Transverse colon (tissue), 4 donors: ENCODE measurements around the gene TEX11. TPM values are rescaled to one million over a fixed set of nuclear protein-coding genes. Genes with fewer than 3 reads are reported as not detected.
"Not testable (repeated sequence)": the region's sequence is repeated elsewhere in the genome, so short reads cannot be mapped to it uniquely, and the experiment has no call there.

Experiments used
- DNase-seq: peaks from one replicate; pipeline ENCODE4 v3.0.0-alpha.2; 2019
- H3K27ac ChIP-seq, 4 donors: fragments of 200-600 bp; sonication (generic); 2 replicates each; pipeline ENCODE4 v1.5.1; 2016 to 2018; ENCODE audit warnings: inconsistent platforms in 4 of 4
- H3K27me3 ChIP-seq: fragments of 200-600 bp; sonication (generic); 2 replicates; pipeline ENCODE4 v1.5.1; 2017; ENCODE audit warnings: inconsistent platforms
- H3K36me3 ChIP-seq, 4 donors: fragments of 200-600 bp; sonication (generic); 2 replicates each; pipeline ENCODE4 v1.5.1; 2017 to 2019; ENCODE audit warnings: inconsistent platforms in 4 of 4
- H3K4me1 ChIP-seq, 4 donors: fragments of 200-600 bp; sonication (generic); 2 replicates each; pipeline ENCODE4 v1.5.1; 2017 to 2020; ENCODE audit warnings: inconsistent platforms in 4 of 4
- H3K4me3 ChIP-seq, 4 donors: fragments of 200-600 bp; sonication (generic); 1 replicate in 1 of 4; 2 replicates in 3 of 4; pipeline versions ENCODE4 v1.5.1 to v1.6.1; 2017 to 2019; ENCODE audit warnings: inconsistent platforms in 4 of 4
- H3K9me3 ChIP-seq, 2 donors: fragments of 200-600 bp; sonication (generic); 2 replicates each; pipeline ENCODE4 v1.5.1; 2017 to 2019; ENCODE audit warnings: inconsistent platforms in 2 of 2
- EP300 ChIP-seq: sonication (generic); formaldehyde crosslinking; IDR thresholded peaks from one replicate; pipeline ENCODE4 v1.6.1; 2017; ENCODE audit warnings: antibody characterized with exemption, low read depth
- POLR2A ChIP-seq: fragments of 450-650 bp; IDR thresholded peaks from one replicate; pipeline ENCODE4 v1.6.1; 2016; ENCODE audit warnings: antibody characterized with exemption, mild to moderate bottlenecking, moderate library complexity
- POLR2AphosphoS5 ChIP-seq, 3 donors: sonication (generic); formaldehyde crosslinking; IDR thresholded peaks; one replicate each; pipeline ENCODE4 v1.6.1; 2016; ENCODE audit warnings: antibody characterized with exemption in 3 of 3
- WGBS, 2 donors: methylation state at CpG; one replicate each; pipeline ENCODE4 v1.1.5; 2018; ENCODE audit warnings: low coverage in 1 of 2; 5-methylcytosine and 5-hydroxymethylcytosine counted together
- in situ Hi-C, 4 donors: fragments of 200-750 bp; cut with MboI; loops; one replicate each; pipeline versions ENCODE4 v1.15.0 to v1.15.1; 2017; ENCODE audit warnings: low sequenced_read_pairs in 3 of 4, low pct_ligation_motif_present in 1 of 4, low pct_unique_long_range_greater_than_20kb in 1 of 4
- intact Hi-C: fragments of 100-400 bp; cut with DNase I; formaldehyde crosslinking; loops from one replicate; pipeline ENCODE4 v1.15.1; 2023; ENCODE audit warnings: low total_unique reads
- total RNA-seq, 4 donors: library from RNA; depleted of rRNA; stranded (reverse); fragments of >200 nt; gene quantifications; one replicate each; pipeline ENCODE4 v1.1.0, GENCODE V29; 2016
- TF ChIP-seq, protein P1 (sequence below), 5 experiments: fragments of 200-600 bp in 3 of 5; fragments of 450-650 bp in 2 of 5; sonication (generic) in 3 of 5; IDR thresholded peaks; 1 replicate in 2 of 5; 2 replicates in 3 of 5; pipeline ENCODE4 v1.5.1; 2016 to 2017; ENCODE audit warnings: antibody characterized with exemption in 5 of 5, inconsistent platforms in 3 of 5, mild to moderate bottlenecking in 2 of 5, moderate library complexity in 1 of 5

TEX11 gene
- total RNA-seq, 4 donors from 2014 or later: 0.27 to 0.79 TPM; not detected in 2

DNA sequence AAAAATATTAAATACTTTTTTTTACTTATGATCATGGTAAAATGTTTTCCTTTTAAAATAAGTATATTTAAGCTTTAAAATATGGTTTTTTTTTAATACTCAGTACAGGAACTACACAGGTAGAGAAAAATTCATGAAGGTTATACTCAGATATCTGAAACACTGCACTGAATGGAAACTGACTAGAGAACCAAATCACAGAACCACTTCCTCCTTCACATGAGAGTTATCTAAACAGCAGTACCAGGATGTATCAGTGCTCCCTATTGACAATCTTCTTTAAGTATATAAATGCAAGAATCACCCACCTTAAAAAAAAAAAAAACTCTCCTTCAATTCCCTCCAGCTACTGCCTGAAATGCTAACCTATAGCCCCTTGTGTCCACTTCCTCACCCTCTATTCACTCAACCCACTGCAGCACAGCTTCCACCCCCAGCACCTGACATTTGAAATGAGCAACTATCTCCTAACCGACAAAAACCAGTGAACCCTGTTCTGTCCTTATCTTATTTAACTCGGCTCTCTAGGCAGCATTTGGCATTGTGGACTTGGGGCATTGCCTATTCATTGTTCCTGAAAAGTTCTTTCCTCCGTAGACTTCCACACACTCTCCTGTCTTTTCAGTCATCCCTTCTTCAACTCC is 13.3 kb upstream of the TEX11 start:
- intact Hi-C loops: no loop called here
- TF ChIP-seq EP300: no peak
- TF ChIP-seq POLR2AphosphoS5 (IDR thresholded peaks at IDR 0.05): no peak
- no peak for TF ChIP-seq POLR2A
- TF ChIP-seq, protein P1, sequence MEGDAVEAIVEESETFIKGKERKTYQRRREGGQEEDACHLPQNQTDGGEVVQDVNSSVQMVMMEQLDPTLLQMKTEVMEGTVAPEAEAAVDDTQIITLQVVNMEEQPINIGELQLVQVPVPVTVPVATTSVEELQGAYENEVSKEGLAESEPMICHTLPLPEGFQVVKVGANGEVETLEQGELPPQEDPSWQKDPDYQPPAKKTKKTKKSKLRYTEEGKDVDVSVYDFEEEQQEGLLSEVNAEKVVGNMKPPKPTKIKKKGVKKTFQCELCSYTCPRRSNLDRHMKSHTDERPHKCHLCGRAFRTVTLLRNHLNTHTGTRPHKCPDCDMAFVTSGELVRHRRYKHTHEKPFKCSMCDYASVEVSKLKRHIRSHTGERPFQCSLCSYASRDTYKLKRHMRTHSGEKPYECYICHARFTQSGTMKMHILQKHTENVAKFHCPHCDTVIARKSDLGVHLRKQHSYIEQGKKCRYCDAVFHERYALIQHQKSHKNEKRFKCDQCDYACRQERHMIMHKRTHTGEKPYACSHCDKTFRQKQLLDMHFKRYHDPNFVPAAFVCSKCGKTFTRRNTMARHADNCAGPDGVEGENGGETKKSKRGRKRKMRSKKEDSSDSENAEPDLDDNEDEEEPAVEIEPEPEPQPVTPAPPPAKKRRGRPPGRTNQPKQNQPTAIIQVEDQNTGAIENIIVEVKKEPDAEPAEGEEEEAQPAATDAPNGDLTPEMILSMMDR (IDR thresholded peaks at IDR 0.05): no peak
- Histone ChIP-seq H3K27ac (no peak overlapping the region), H3K4me3 (no peak overlapping the region), H3K9me3 (no peaks in the 10 kb centered on the region), H3K36me3 (no peaks in the 10 kb centered on the region), H3K27me3 (no peaks in the 10 kb centered on the region), H3K4me1 (no peaks in the 10 kb centered on the region)
- no peak for DNase-seq
- in situ Hi-C loops: no loop called here
- 13 to 36% methylated on average over 3 of the region's 3 CpGs for WGBS, 2 donors

DNA sequence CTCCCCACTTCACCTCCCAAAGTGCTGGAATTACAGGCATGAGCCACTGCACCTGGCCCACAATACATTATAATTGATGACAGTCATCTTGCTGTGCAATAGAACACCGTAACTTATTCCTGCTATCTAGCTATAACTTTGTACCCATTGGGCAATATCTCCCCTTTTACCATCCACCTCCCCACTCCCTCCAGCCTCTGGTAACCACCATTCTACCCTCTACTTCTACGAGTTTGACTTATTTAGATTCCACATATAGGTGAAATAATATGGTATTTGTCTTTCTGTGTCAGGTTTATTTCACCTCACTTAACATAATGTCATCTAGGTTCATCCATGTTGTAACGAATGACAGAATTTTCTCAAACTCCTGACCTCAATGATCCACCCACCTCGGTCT is 8.2 kb upstream of the TEX11 start:
- WGBS, 2 donors: 70 to 93% methylated on average over 3 to 4 of the region's 4 CpGs
- TF ChIP-seq, protein P1 (IDR thresholded peaks at IDR 0.05): no peak
- TF ChIP-seq POLR2AphosphoS5 (IDR thresholded peaks at IDR 0.05) (no peak), POLR2A (no peak), EP300 (no peak)

DNA sequence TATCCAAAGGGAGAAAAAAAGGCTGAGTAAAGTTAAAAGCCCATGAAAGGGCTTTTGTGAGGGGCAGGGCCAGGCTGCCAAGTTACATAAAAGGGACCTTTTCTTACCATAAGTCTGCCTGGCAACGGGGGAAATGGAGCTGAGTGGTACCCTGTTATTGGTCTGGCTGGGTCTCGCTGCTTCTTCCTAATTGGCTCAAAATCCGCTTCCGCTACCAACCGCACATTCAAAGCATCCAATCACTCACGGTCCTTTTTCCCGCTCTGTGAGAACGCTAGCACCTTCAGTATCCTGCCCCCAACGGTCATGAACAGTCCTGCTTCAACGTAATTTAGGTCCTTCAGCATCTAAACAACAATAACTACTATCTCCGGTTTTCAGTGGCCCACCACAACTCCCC is 611 bp downstream of the TEX11 start:
- TF ChIP-seq POLR2A (no peak), EP300 (no peak), POLR2AphosphoS5 (IDR thresholded peaks at IDR 0.05) (no peak)
- TF ChIP-seq, protein P1 (IDR thresholded peaks at IDR 0.05): no peak
- Histone ChIP-seq H3K4me3 (no peak overlapping the region), H3K27ac (no peak overlapping the region), H3K4me1 (no peaks in the 10 kb centered on the region), H3K36me3 (no peaks in the 10 kb centered on the region), H3K27me3 (no peaks in the 10 kb centered on the region), H3K9me3 (no peaks in the 10 kb centered on the region)
- in situ Hi-C loops: no loop called here
- 58 to 91% methylated on average over 3 to 11 of the region's 11 CpGs for WGBS, 2 donors
- intact Hi-C loops: no loop called here
- no peak for DNase-seq

More for the DNA sequence above, 8.2 kb upstream of the TEX11 start:
- intact Hi-C loops: no loop called here
- in situ Hi-C loops: no loop called here
- H3K27me3 ChIP-seq: no peaks in the 10 kb centered on the region
- no peaks in the 10 kb centered on the region for H3K9me3 ChIP-seq
- no peak overlapping the region for H3K4me3 ChIP-seq
- no peaks in the 10 kb centered on the region for H3K4me1 ChIP-seq
- no peaks in the 10 kb centered on the region for H3K36me3 ChIP-seq
- no peak for DNase-seq
- no peak overlapping the region for H3K27ac ChIP-seq

DNA sequence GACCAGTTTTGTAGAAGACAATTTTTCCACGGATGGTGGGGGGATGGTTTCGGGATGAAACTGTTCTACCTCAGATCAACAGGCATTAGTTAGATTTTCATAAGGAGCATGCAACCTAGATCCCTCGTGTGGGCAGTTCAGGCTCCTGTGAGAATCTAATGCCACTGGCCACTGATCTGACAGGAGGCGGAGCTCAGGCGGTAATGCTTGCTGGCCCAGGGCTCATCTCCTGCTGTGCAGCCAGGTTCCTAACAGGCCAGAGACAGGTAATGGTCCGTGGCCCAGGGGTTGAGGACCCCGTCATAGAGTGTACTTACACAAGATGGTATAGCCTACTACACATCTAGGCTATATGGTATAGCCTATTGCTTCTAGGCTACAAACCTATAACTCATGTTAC is 7.0 kb downstream of the TEX11 start:
- WGBS, 2 donors: 81% methylated on average over 7 of the region's 7 CpGs; no CpG with 5 or more reads in 1 of the 2 donors
- H3K4me3 ChIP-seq: no peak overlapping the region
- DNase-seq: no peak
- H3K9me3 ChIP-seq: no peaks in the 10 kb centered on the region
- TF ChIP-seq, protein P1 (IDR thresholded peaks at IDR 0.05): no peak
- TF ChIP-seq POLR2A: no peak
- TF ChIP-seq POLR2AphosphoS5 (IDR thresholded peaks at IDR 0.05): no peak
- TF ChIP-seq EP300: no peak
- no peaks in the 10 kb centered on the region for H3K4me1 ChIP-seq
- intact Hi-C loops (no loop called here), in situ Hi-C loops (no loop called here)
- H3K36me3 ChIP-seq: no peaks in the 10 kb centered on the region
- no peaks in the 10 kb centered on the region for H3K27me3 ChIP-seq
- H3K27ac ChIP-seq: no peak overlapping the region

- H3K27me3 ChIP-seq, H3K27ac ChIP-seq, H3K9me3 ChIP-seq, H3K4me3 ChIP-seq, H3K4me1 ChIP-seq, intact Hi-C loops, DNase-seq, in situ Hi-C loops, H3K36me3 ChIP-seq: not testable (repeated sequence)
- 55% methylated on average over 6 of the region's 6 CpGs; no CpG with 5 or more reads in 1 of the 2 donors for WGBS, 2 donors
Observed at GRCh38 chrX:70890441-70890840, 18.1 kb downstream of the TEX11 start.
